HUES48 (cell line): Measurements from ENCODE around the gene PHGDH.

Experiments used
- H3K27ac ChIP-seq: one replicate; pipeline ENCODE4 v1.7.0; 2013; ENCODE audit warnings: low read depth, low read length, inconsistent platforms
- H3K27me3 ChIP-seq: 2 replicates; pipeline ENCODE4 v1.6.1; 2013; ENCODE audit warnings: mild to moderate bottlenecking, low read length; ENCODE audit not compliant: control insufficient read depth, insufficient read depth
- H3K36me3 ChIP-seq: 2 replicates; pipeline ENCODE4 v1.6.1; 2013; ENCODE audit warnings: low read length; ENCODE audit not compliant: control insufficient read depth, insufficient read depth
- H3K4me1 ChIP-seq: 2 replicates; pipeline ENCODE4 v1.6.1; 2013; ENCODE audit warnings: mild to moderate bottlenecking, low read length; ENCODE audit not compliant: control insufficient read depth, insufficient read depth
- H3K4me3 ChIP-seq: 2 replicates; pipeline ENCODE4 v1.5.1; 2013; ENCODE audit warnings: mild to moderate bottlenecking, low read depth, low read length
- H3K9ac ChIP-seq: 2 replicates; pipeline ENCODE4 v1.6.1; 2013; ENCODE audit warnings: mild to moderate bottlenecking, low read depth, low read length, moderate library complexity
- H3K9me3 ChIP-seq: 2 replicates; pipeline ENCODE4 v1.6.1; 2013; ENCODE audit warnings: low read length; ENCODE audit not compliant: control insufficient read depth, insufficient read depth

PHGDH gene

GRCh38 chr1:119742677-119743076, 30.9 kb downstream of the PHGDH start:
- Histone ChIP-seq H3K27me3 (no peaks in the 10 kb centered on the region), H3K4me3 (no peak overlapping the region), H3K9me3 (no peaks in the 10 kb centered on the region), H3K9ac (no peak overlapping the region), H3K4me1 (peaks cover 15% of the 10 kb centered on the region), H3K27ac (no peak overlapping the region), H3K36me3 (peaks cover 74% of the 10 kb centered on the region)

- H3K27me3 ChIP-seq, result no peaks in the 10 kb centered on the region
- H3K36me3 ChIP-seq, result peaks cover 68% of the 10 kb centered on the region
Observed at GRCh38 chr1:119743308-119743707, 31.6 kb downstream of the PHGDH start.

GRCh38 chr1:119743776-119744597, 32.3 kb downstream of the PHGDH start:
- Histone ChIP-seq H3K27me3 (no peaks in the 10 kb centered on the region), H3K36me3 (peaks cover 61% of the 10 kb centered on the region), H3K4me3 (no peak overlapping the region), H3K27ac (no peak overlapping the region), H3K4me1 (peaks cover 15% of the 10 kb centered on the region), H3K9ac (no peak overlapping the region), H3K9me3 (no peaks in the 10 kb centered on the region)

More at GRCh38 chr1:119743308-119743707, 31.6 kb downstream of the PHGDH start:
- H3K9ac ChIP-seq, result no peak overlapping the region
- H3K4me3 ChIP-seq, result no peak overlapping the region
- H3K9me3 ChIP-seq, result no peaks in the 10 kb centered on the region
- no peak overlapping the region for H3K27ac ChIP-seq
- H3K4me1 ChIP-seq, result peaks cover 15% of the 10 kb centered on the region

GRCh38 chr1:119744598-119744942, 32.8 kb downstream of the PHGDH start:
- no peak overlapping the region for H3K4me3 ChIP-seq
- no peaks in the 10 kb centered on the region for H3K9me3 ChIP-seq
- peaks cover 55% of the 10 kb centered on the region for H3K36me3 ChIP-seq
- H3K9ac ChIP-seq, result no peak overlapping the region
- H3K27me3 ChIP-seq, result no peaks in the 10 kb centered on the region
- H3K4me1 ChIP-seq, result peaks cover 15% of the 10 kb centered on the region
- H3K27ac ChIP-seq, result no peak overlapping the region

GRCh38 chr1:119745034-119745433, 33.3 kb downstream of the PHGDH start:
- Histone ChIP-seq H3K9ac (no peak overlapping the region), H3K4me1 (peaks cover 15% of the 10 kb centered on the region), H3K27me3 (no peaks in the 10 kb centered on the region), H3K4me3 (no peak overlapping the region), H3K27ac (no peak overlapping the region), H3K9me3 (no peaks in the 10 kb centered on the region), H3K36me3 (peaks cover 51% of the 10 kb centered on the region)

GRCh38 chr1:119747451-119747850, 35.7 kb downstream of the PHGDH start:
- no peak overlapping the region for H3K27ac ChIP-seq
- H3K9ac ChIP-seq, result no peak overlapping the region
- peaks cover 26% of the 10 kb centered on the region for H3K36me3 ChIP-seq
- no peaks in the 10 kb centered on the region for H3K27me3 ChIP-seq
- peaks cover 15% of the 10 kb centered on the region for H3K4me1 ChIP-seq
- no peak overlapping the region for H3K4me3 ChIP-seq
- no peaks in the 10 kb centered on the region for H3K9me3 ChIP-seq

- no peaks in the 10 kb centered on the region for H3K9me3 ChIP-seq
- no peaks in the 10 kb centered on the region for H3K27me3 ChIP-seq
- no peak overlapping the region for H3K4me3 ChIP-seq
- peaks cover 15% of the 10 kb centered on the region for H3K4me1 ChIP-seq
- no peak overlapping the region for H3K27ac ChIP-seq
- H3K36me3 ChIP-seq, result peaks cover 21% of the 10 kb centered on the region
- no peak overlapping the region for H3K9ac ChIP-seq
Observed at GRCh38 chr1:119748040-119748439, 36.3 kb downstream of the PHGDH start.

- no peak overlapping the region for H3K9ac ChIP-seq
- H3K27me3 ChIP-seq, result no peaks in the 10 kb centered on the region
- no peaks in the 10 kb centered on the region for H3K9me3 ChIP-seq
- no peaks in the 10 kb centered on the region for H3K36me3 ChIP-seq
- H3K4me3 ChIP-seq, result no peak overlapping the region
- no peak overlapping the region for H3K27ac ChIP-seq
- H3K4me1 ChIP-seq, result no peaks in the 10 kb centered on the region
Observed at GRCh38 chr1:119752592-119752991, 40.9 kb downstream of the PHGDH start.

GRCh38 chr1:119758584-119758983, 46.9 kb downstream of the PHGDH start:
- Histone ChIP-seq H3K4me1 (no peaks in the 10 kb centered on the region), H3K36me3 (no peaks in the 10 kb centered on the region), H3K9ac (no peak overlapping the region), H3K27ac (no peak overlapping the region), H3K27me3 (no peaks in the 10 kb centered on the region), H3K9me3 (no peaks in the 10 kb centered on the region), H3K4me3 (no peak overlapping the region)

- Histone ChIP-seq H3K9ac (no peak overlapping the region), H3K27me3 (no peaks in the 10 kb centered on the region), H3K4me1 (no peaks in the 10 kb centered on the region)
Observed at GRCh38 chr1:119762409-119762808, 50.7 kb downstream of the PHGDH start.

GRCh38 chr1:119762953-119763352, 51.2 kb downstream of the PHGDH start:
- Histone ChIP-seq H3K27me3 (peaks cover under 1% of the 10 kb centered on the region; the same call in 1 of the 2 replicates), H3K4me3 (no peak overlapping the region), H3K36me3 (no peaks in the 10 kb centered on the region), H3K27ac (no peak overlapping the region), H3K9ac (no peak overlapping the region), H3K9me3 (no peaks in the 10 kb centered on the region), H3K4me1 (no peaks in the 10 kb centered on the region)

More at GRCh38 chr1:119762409-119762808, 50.7 kb downstream of the PHGDH start:
- H3K36me3 ChIP-seq, result no peaks in the 10 kb centered on the region
- H3K9me3 ChIP-seq, result no peaks in the 10 kb centered on the region
- H3K27ac ChIP-seq, result no peak overlapping the region
- H3K4me3 ChIP-seq, result no peak overlapping the region
